Right atrium auricular region (tissue), 2 donors: ENCODE data around the gene CPS1. TPM values are rescaled to one million over a fixed set of nuclear protein-coding genes. Genes with fewer than 3 reads are reported as not detected.

Experiments used
- DNase-seq: peaks from one replicate; pipeline ENCODE4 v3.0.0-alpha.2; 2019; ENCODE audit warnings: low spot score
- H3K27ac ChIP-seq, 2 donors: fragments of 200-600 bp; sonication (generic); 1 replicate in 1 of 2; 2 replicates in 1 of 2; pipeline ENCODE4 v1.5.1; 2016 to 2019
- H3K27me3 ChIP-seq, 2 donors: fragments of 200-600 bp; sonication (generic); one replicate each; pipeline versions ENCODE4 v1.5.1 to v1.6.0; 2017 to 2019
- H3K36me3 ChIP-seq: fragments of 200-600 bp; sonication (generic); one replicate; pipeline ENCODE4 v1.5.1; 2016
- H3K4me1 ChIP-seq, 2 donors: fragments of 200-600 bp; sonication (generic); one replicate each; pipeline versions ENCODE4 v1.5.1 to v1.6.0; 2017 to 2019
- H3K4me3 ChIP-seq, 2 donors: fragments of 200-600 bp; sonication (generic); 1 replicate in 1 of 2; 2 replicates in 1 of 2; pipeline ENCODE4 v1.5.1; 2017 to 2019; ENCODE audit warnings: mild to moderate bottlenecking in 1 of 2, moderate library complexity in 1 of 2
- H3K9me3 ChIP-seq, 2 donors: fragments of 200-600 bp; sonication (generic); one replicate each; pipeline ENCODE4 v1.5.1; 2019
- total RNA-seq, 2 donors: library from RNA; depleted of rRNA; stranded (reverse); fragments of >200 nt; gene quantifications; one replicate each; pipeline ENCODE4 v1.1.0, GENCODE V29; 2016
- TF ChIP-seq, protein P1 (sequence below), 2 donors: fragments of 200-600 bp; sonication (generic); IDR thresholded peaks; one replicate each; pipeline ENCODE4 v1.5.1; 2019; ENCODE audit warnings: antibody characterized with exemption in 2 of 2

CPS1 gene
- total RNA-seq, 2 donors from 2014 or later = 1.9 to 2.2 TPM

DNA sequence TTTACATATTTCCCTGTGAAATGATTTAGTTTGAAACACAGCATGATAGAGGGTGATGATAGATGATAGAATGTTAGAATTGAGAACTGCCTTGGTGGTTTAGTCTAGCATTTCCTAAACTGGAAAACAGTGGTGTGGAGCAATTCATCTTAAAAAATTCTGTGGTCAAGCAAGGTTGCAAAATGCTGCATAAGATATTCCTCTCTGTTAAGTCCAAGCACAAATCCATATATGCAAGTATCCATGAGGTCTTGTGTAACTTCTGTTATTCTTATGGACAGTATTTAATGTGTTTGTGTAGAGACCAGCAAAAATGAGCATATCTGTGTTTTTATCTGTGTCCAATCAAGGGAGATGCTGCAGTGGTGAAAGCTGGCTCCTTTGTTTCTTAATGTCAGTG, 30.0 kb downstream of the CPS1 start:
- Histone ChIP-seq H3K36me3 (no peaks in the 10 kb centered on the region), H3K4me3 (no peak overlapping the region), H3K9me3 (no peaks in the 10 kb centered on the region), H3K4me1 (no peaks in the 10 kb centered on the region), H3K27me3 (no peaks in the 10 kb centered on the region), H3K27ac (no peak overlapping the region)
- TF ChIP-seq, protein P1, sequence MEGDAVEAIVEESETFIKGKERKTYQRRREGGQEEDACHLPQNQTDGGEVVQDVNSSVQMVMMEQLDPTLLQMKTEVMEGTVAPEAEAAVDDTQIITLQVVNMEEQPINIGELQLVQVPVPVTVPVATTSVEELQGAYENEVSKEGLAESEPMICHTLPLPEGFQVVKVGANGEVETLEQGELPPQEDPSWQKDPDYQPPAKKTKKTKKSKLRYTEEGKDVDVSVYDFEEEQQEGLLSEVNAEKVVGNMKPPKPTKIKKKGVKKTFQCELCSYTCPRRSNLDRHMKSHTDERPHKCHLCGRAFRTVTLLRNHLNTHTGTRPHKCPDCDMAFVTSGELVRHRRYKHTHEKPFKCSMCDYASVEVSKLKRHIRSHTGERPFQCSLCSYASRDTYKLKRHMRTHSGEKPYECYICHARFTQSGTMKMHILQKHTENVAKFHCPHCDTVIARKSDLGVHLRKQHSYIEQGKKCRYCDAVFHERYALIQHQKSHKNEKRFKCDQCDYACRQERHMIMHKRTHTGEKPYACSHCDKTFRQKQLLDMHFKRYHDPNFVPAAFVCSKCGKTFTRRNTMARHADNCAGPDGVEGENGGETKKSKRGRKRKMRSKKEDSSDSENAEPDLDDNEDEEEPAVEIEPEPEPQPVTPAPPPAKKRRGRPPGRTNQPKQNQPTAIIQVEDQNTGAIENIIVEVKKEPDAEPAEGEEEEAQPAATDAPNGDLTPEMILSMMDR (IDR thresholded peaks at IDR 0.05) = no peak
- no peak for DNase-seq

GRCh38 chr2:210591663-210592062, 35.3 kb downstream of the CPS1 start:
- Histone ChIP-seq H3K36me3 (no peaks in the 10 kb centered on the region), H3K27ac (no peak overlapping the region), H3K9me3 (no peaks in the 10 kb centered on the region), H3K27me3 (no peaks in the 10 kb centered on the region), H3K4me1 (no peaks in the 10 kb centered on the region), H3K4me3 (no peak overlapping the region)
- no peak for DNase-seq
- TF ChIP-seq, protein P1 (IDR thresholded peaks at IDR 0.05) = no peak

- TF ChIP-seq, protein P1 (IDR thresholded peaks at IDR 0.05) = no peak
- DNase-seq = no peak
- no peaks in the 10 kb centered on the region for H3K36me3 ChIP-seq
- H3K4me1 ChIP-seq = no peaks in the 10 kb centered on the region
- no peak overlapping the region for H3K27ac ChIP-seq
- no peak overlapping the region for H3K4me3 ChIP-seq
- H3K27me3 ChIP-seq = no peaks in the 10 kb centered on the region
- H3K9me3 ChIP-seq = peaks cover 0 to 2% of the 10 kb centered on the region in 2 donors
Measured at GRCh38 chr2:210592726-210593125, 36.3 kb downstream of the CPS1 start.

DNA sequence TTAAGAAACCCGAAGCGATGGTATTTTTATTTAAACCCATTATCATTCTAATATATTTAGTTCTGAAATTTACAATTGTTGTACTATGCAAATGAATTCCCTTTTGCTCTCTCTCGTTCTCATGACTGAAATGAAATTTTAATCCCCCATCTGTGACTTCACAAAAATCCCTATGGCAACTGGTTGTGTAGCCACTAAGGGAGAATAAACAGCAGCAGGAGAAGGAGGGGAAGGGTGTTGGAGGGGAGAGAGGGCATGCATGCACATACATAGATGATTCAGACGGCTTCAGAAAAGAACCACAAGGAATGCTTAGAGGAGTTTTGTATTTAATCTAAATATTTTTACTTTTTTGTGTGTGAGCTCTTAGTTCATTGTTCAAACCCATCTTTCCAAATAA, 36.8 kb downstream of the CPS1 start:
- Histone ChIP-seq H3K27ac (no peak overlapping the region), H3K4me1 (no peaks in the 10 kb centered on the region), H3K27me3 (no peaks in the 10 kb centered on the region), H3K9me3 (peaks cover 0 to 7% of the 10 kb centered on the region in 2 donors), H3K36me3 (no peaks in the 10 kb centered on the region), H3K4me3 (no peak overlapping the region)
- no peak for DNase-seq
- TF ChIP-seq, protein P1 (IDR thresholded peaks at IDR 0.05) = no peak

DNA sequence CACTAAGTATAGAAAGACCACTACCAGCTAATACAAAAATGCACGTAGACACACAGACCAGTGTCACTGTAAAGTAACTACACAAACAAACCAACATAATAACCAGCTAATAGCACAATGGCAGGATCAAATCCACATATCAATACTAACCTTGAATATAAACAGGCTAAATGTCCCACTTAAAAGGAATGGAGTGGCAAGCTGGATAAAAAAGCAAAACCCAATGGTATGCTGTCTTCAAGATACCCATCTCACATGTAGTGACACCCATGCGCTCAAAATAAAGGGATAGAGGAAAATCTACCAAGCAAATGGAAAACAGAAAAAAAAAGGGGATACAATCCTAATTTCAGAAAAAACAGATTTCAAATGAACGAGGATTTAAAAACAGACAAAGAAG, 41.8 kb downstream of the CPS1 start:
- no peaks in the 10 kb centered on the region for H3K27me3 ChIP-seq
- H3K4me1 ChIP-seq = no peaks in the 10 kb centered on the region
- TF ChIP-seq, protein P1 (IDR thresholded peaks at IDR 0.05) = no peak
- H3K36me3 ChIP-seq = no peaks in the 10 kb centered on the region
- H3K9me3 ChIP-seq = peaks cover 0 to 14% of the 10 kb centered on the region in 2 donors
- no peak for DNase-seq
- no peak overlapping the region for H3K4me3 ChIP-seq
- no peak overlapping the region for H3K27ac ChIP-seq

DNA sequence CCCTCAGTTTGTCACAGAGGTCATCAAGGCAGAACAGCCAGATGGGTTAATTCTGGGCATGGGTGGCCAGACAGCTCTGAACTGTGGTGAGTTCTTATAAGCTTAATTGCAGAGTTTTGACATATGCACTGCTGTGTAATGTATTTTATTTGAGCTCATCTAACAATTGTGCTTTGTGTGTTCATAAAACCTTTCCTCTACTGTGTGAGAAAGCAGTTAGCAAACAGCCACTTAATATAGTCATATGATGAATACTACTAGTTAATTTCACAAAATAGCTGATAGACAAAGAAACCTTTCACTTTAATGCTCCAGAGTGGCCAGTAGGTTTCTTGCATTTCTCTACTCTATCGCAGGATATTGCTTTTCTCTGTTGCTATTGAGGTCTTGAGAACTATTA, 43.1 kb downstream of the CPS1 start:
- H3K27me3 ChIP-seq = no peaks in the 10 kb centered on the region
- no peak for DNase-seq

More for the DNA sequence above, 43.1 kb downstream of the CPS1 start:
- TF ChIP-seq, protein P1 (IDR thresholded peaks at IDR 0.05) = no peak
- Histone ChIP-seq H3K4me1 (no peaks in the 10 kb centered on the region), H3K27ac (no peak overlapping the region), H3K9me3 (peaks cover 0 to 14% of the 10 kb centered on the region in 2 donors), H3K4me3 (no peak overlapping the region), H3K36me3 (no peaks in the 10 kb centered on the region)
